NCI-H1417 (cell line): ENCODE data around the gene SLC44A3.

Experiments
- DNase-seq, 3 experiments: peaks; one replicate each; lab custom pipeline; 2025; lab: John Stamatoyannopoulos, UW

SLC44A3 gene

DNA sequence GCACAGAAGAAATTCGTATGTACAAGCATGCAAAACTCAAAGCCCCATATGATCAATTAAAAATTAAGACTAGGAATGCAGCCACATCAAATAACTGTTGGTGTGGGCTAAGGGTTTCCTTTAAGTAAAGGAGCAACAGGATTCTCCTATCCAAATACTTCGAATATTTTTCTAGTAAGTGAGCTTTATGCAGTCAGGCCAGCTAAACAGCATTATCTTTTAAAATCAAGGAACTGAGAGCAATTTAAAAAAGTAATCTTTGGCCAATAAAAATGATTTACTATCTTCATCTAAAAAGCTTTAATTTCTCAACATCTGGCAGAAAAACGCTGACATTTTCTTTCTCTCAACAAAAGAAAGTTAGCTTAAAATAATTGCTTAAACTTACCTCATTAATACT is 87.0 kb downstream of the SLC44A3 start:
- no peak for DNase-seq

- DNase-seq, result no peak
Measured at GRCh38 chr1:94908190-94908589, 88.0 kb downstream of the SLC44A3 start.

GRCh38 chr1:94908965-94909364 is 88.8 kb downstream of the SLC44A3 start:
- DNase-seq, result no peak

- no peak for DNase-seq
Measured at GRCh38 chr1:94909486-94909885, 89.3 kb downstream of the SLC44A3 start.

- DNase-seq, result no peak
Measured at GRCh38 chr1:94912263-94913184, 92.4 kb downstream of the SLC44A3 start.

GRCh38 chr1:94917251-94917650 is 97.1 kb downstream of the SLC44A3 start:
- no peak for DNase-seq

GRCh38 chr1:94919241-94920030 is 99.3 kb downstream of the SLC44A3 start:
- peak; percentile 36 to 76 (median 74) for DNase-seq

DNA sequence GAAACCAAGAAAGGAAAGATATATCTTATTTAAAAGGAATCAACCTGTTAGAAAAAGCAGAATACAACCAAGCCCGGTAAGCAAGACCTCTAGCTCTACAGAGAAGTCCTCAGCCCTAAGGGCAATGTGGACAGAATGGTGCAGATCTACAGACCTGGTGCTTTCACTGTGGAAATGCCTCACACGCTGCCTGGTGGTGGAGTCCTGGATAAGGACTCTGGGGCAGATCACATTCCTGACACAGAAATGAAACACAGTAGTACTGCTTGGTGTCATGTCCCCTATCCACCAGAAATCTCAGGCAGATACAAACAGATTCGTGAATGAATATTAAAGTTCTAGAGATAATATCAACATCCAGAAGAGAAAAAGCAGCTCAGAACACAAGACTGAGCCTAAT is 99.9 kb downstream of the SLC44A3 start:
- no peak for DNase-seq

GRCh38 chr1:94921977-94922376 is 101.8 kb downstream of the SLC44A3 start:
- DNase-seq, result no peak

DNA sequence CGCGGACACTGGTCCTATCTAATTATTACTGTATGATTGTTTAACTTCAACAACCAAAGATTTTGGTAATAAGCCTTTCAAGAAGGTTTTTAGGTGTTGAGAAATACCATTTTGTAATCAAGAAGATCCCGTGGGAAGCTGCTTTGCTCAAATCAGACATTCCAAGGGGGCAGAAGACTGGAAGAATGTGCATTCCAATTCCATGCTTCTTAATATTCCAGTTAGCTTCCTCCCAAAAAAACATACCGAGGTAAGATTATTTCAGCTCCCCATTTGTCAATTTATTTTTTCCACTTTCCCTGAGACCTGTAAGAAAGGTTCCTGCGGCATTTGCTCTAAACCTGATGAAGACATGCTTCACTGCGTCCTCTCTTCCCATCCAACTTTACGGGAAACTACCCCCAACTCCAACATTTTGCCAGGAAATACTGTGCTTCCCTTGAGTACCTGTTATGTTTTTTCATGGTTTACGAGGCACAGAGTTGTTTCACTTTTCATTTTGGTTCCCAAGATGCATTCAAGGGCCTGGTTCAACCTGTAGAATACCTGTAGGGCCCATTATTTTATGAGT is 102.7 kb downstream of the SLC44A3 start:
- no peak for DNase-seq

- peak in 1 of 3 experiments; percentile 49 for DNase-seq
Measured at GRCh38 chr1:94925004-94925403, 104.8 kb downstream of the SLC44A3 start.

- peak; percentile 65 to 83 (median 67) for DNase-seq
Measured at GRCh38 chr1:94925561-94926125, 105.5 kb downstream of the SLC44A3 start.

GRCh38 chr1:94926126-94926914 is 106.2 kb downstream of the SLC44A3 start:
- DNase-seq, result peak; percentile 53 to 91 (median 87)

DNA sequence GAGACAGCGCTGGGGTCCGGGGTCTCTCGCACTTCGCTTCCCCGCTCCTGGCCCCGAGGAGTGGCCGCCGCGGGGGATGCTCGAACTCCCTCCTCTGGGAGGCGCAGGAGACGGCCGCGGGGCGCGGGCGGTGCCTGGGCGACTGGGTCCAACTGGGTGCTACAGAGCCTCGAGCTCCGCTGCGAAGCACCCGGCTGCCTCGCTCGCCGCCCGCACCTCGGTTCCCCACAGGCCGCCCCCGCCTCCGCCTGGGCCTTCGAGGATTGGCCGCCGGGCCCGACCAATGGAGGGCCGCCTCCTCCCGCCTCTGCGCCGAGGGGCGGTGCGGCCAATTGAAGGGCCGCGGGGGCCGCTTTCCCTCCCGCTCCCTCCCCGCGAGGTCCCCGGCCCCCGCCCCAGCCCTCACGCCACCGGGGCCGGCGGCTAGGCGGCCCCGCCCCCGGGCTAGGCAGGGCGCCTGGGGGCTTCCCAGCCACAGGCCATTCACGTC is 106.8 kb downstream of the SLC44A3 start, which contains the start of gene CNN3:
TSS of gene CNN3 (minus strand) at position 196 of the 490 bp plus-strand sequence. CDS start 216 bp downstream, outside the sequence.
- peak; percentile 93 to 95 (median 95) for DNase-seq

GRCh38 chr1:94927405-94928175 is 107.4 kb downstream of the SLC44A3 start:
- DNase-seq, result peak in 2 of 3 experiments; percentile 47 to 89

DNA sequence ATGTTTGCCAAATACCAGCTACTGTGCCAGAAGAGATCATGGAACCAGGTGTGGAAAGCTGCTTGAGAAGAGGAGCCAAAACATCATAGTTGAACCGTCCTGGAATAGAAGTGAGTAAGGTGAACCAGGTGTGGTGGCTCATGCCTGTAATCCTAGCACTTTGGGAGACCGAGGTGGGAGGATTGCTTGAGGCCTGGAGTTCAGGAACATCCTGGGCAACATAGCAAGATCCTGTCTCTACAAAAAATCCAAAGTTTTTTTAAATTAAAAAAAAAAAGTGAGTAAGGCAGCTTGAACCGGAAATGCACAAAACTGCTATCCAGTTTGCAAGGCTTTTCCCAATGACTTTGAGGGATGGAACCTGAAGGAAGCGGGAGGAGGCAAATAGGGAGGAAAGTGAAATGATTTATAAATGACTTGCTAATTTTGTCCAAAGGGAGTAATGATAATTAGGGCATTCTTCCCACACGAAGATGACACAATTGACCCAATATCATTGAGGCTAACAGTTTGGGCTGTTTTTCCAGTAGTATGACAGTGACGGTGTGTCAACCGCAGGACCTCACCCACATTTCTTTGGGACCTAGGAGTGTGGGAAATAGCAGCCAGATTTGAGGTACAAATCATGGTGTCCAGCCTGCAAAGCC is 108.3 kb downstream of the SLC44A3 start:
- no peak for DNase-seq

DNA sequence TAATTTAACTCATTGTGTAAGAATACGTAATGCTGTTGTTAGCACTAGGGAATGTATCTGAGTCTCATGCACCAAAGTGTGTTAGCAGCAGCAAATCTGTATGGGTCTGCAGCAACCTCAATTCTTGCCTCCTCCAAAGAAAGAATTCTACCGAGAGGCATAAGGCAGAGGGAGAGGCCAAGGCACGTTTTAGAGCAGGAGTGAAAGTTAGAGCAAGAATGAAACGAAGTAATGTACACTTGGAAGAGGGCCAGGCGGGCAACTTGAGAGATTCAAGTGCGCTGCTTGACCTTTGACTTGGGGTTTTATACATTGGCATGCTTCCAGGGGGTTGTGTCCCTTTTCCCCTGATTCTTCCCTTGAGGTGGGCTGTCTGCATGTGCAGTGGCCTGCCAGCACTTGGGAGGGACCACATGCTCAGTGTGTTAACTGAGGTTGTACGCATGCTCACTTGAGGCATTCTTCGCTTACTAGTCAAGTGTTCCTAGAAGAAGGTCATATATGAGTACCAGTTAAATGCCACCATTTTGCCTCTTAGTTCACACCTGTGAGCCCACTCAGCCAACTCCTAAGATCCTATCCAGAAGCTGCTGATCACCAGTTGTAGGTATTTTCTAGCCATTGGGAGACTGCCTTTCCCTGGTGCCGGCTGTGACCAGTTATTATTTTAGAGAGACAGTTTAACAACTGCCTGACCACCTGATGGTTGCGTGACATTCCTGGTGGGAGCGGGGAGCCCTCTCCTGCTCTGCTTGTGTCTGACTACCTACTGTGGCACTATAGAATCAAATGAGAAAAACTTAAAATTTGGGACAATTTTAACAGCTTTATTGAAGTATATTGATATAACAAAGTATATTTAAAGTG is 109.4 kb downstream of the SLC44A3 start:
- DNase-seq, result peak in 1 of 3 experiments; percentile 4

DNA sequence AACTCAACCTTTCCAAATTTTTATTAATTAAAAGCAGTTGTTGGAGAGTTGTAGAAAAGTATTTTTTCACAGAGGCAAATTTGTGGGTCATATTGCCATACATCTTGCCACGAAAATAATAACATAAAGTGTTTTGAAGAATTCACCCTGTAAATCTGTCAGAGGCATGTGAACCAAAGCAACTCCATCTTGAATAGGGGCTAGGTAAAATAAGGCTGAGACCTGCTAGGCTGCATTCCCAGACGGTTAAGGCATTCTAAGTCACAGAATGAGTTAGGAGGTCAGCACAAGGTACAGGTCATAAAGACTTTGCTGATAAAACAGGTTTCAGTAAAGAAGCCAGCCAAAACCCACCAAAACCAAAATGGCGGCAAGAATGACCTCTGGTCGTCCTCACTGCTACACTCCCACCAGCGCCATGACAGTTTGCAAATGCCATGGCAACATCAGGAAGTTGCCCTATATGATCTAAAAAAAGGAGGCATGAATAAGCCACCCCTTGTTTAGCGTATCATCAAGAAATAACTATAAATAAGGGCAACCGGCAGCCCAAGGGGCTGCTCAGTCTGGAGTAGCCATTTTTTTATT is 111.2 kb downstream of the SLC44A3 start:
- DNase-seq, result no peak
